SK-N-SH treated with all-trans-retinoic acid at 6 μM for 48 hours (cell line): ENCODE data around the gene C15orf62.

Experiments used
- ATAC-seq: fragments of 200-7000 bp; cut with Tn5 transposase; 3 replicates; pipeline ENCODE4 v1.9.1; 2020; ENCODE audit warnings: mild to moderate bottlenecking, moderate library complexity
- ARNTL ChIP-seq: fragments of 450-650 bp; formaldehyde crosslinking; IDR thresholded peaks from 2 replicates; pipeline ENCODE4 v1.5.0; 2020; ENCODE audit warnings: low read depth, mild to moderate bottlenecking, moderate library complexity, borderline replicate concordance
- BACH2 ChIP-seq: fragments of 250-450 bp; sonication (Bioruptor Pico); IDR thresholded peaks from 2 replicates; pipeline ENCODE4 v1.9.0; 2021; ENCODE audit warnings: mild to moderate bottlenecking, borderline replicate concordance
- ESRRG ChIP-seq: fragments of 250-450 bp; sonication (Bioruptor Pico); IDR thresholded peaks from 2 replicates; pipeline ENCODE4 v1.6.1; 2021; ENCODE audit warnings: mild to moderate bottlenecking
- GLIS3 ChIP-seq: fragments of 250-450 bp; sonication (Bioruptor Pico); IDR thresholded peaks from 2 replicates; pipeline ENCODE4 v1.5.0; 2020; ENCODE audit warnings: mild to moderate bottlenecking, moderate library complexity
- ISL1 ChIP-seq: fragments of 250-450 bp; sonication (Bioruptor Pico); IDR thresholded peaks from 2 replicates; pipeline ENCODE4 v2.1.2; 2022; ENCODE audit warnings: mild to moderate bottlenecking, moderate library complexity
- OSR1 ChIP-seq: fragments of 250-450 bp; sonication (Bioruptor Pico); IDR thresholded peaks from 2 replicates; pipeline ENCODE4 v1.8.0; 2022; ENCODE audit warnings: moderate library complexity, mild to moderate bottlenecking, inconsistent platforms
- PATZ1 ChIP-seq: fragments of 250-450 bp; sonication (Bioruptor Pico); IDR thresholded peaks from 2 replicates; pipeline ENCODE4 v1.8.0; 2020; ENCODE audit warnings: mild to moderate bottlenecking, moderate library complexity, borderline replicate concordance
- POU6F1 ChIP-seq: fragments of 250-450 bp; sonication (Bioruptor Pico); IDR thresholded peaks from 2 replicates; pipeline ENCODE4 v1.8.0; 2021; ENCODE audit warnings: low read depth, mild to moderate bottlenecking, moderate library complexity, borderline replicate concordance
- PPARA ChIP-seq: fragments of 250-450 bp; sonication (Bioruptor Pico); IDR thresholded peaks from 2 replicates; pipeline ENCODE4 v1.5.0; 2020; ENCODE audit warnings: mild to moderate bottlenecking, borderline replicate concordance
- SNAI2 ChIP-seq: fragments of 250-450 bp; sonication (Bioruptor Pico); IDR thresholded peaks from 2 replicates; pipeline ENCODE4 v1.5.0; 2020; ENCODE audit warnings: mild to moderate bottlenecking, moderate library complexity
- TCF4 ChIP-seq: fragments of 250-450 bp; sonication (Bioruptor Pico); IDR thresholded peaks from 2 replicates; pipeline ENCODE4 v1.8.0; 2021; ENCODE audit warnings: mild to moderate bottlenecking, moderate library complexity, borderline replicate concordance
- TSHZ2 ChIP-seq: fragments of 250-450 bp; sonication (Bioruptor Pico); IDR thresholded peaks from 2 replicates; pipeline ENCODE4 v1.5.0; 2020; ENCODE audit warnings: mild to moderate bottlenecking, moderate library complexity
- ZC3H10 ChIP-seq: fragments of 250-450 bp; sonication (Bioruptor Pico); IDR thresholded peaks from 2 replicates; pipeline ENCODE4 v1.5.1; 2021; ENCODE audit warnings: mild to moderate bottlenecking, moderate library complexity
- ZFP3 ChIP-seq: fragments of 250-450 bp; sonication (Bioruptor Pico); IDR thresholded peaks from 2 replicates; pipeline ENCODE4 v1.5.0; 2020; ENCODE audit warnings: mild to moderate bottlenecking, moderate library complexity
- ZFP30 ChIP-seq: fragments of 450-650 bp; formaldehyde crosslinking; IDR thresholded peaks from 2 replicates; pipeline ENCODE4 v1.5.0; 2022; ENCODE audit warnings: mild to moderate bottlenecking, moderate library complexity
- ZNF565 ChIP-seq: fragments of 450-650 bp; formaldehyde crosslinking; conservative IDR thresholded peaks from 2 replicates; pipeline ENCODE4 v1.5.0; 2020; ENCODE audit warnings: low read depth, mild to moderate bottlenecking, moderate library complexity
- ZNF70 ChIP-seq: fragments of 450-650 bp; formaldehyde crosslinking; IDR thresholded peaks from 2 replicates; pipeline ENCODE4 v1.5.0; 2020; ENCODE audit warnings: mild to moderate bottlenecking, moderate library complexity
- ZNF8 ChIP-seq: fragments of 450-650 bp; formaldehyde crosslinking; IDR thresholded peaks from 2 replicates; pipeline ENCODE4 v1.5.0; 2020; ENCODE audit warnings: mild to moderate bottlenecking, moderate library complexity
- TF ChIP-seq, protein P1 (sequence below): fragments of 250-450 bp; sonication (Bioruptor Pico); IDR thresholded peaks from 2 replicates; pipeline ENCODE4 v1.5.1; 2021; ENCODE audit warnings: mild to moderate bottlenecking, moderate library complexity

Gene C15orf62

DNA sequence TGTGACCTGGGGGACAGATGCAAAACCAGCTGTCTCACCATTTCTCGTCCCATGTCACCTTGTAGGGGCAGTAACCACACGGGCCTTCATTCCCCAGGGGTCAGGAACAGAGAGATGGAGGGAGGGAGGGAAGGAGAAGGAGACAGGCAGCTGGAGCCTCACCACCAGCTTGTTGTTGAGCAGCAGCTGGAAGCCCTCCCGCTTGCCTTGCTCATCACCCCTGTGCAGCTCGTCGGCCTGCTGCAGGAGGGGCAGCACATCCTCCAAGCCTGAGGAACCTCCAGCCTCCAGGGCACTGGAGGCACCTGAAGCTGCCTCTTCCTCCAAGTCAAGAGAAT lies 25.0 kb upstream of the C15orf62 start:
- no peak for TF ChIP-seq ARNTL (CRISPR knock-in tag)
- no peak for TF ChIP-seq ZNF8
- TF ChIP-seq SNAI2, result no peak
- no peak for TF ChIP-seq GLIS3 (CRISPR knock-in tag)
- no peak for TF ChIP-seq ZFP30
- no peak for TF ChIP-seq ZFP3 (CRISPR knock-in tag)
- no peak for TF ChIP-seq ZNF565 (CRISPR knock-in tag)
- no peak for TF ChIP-seq ISL1 (CRISPR knock-in tag)
- TF ChIP-seq ZC3H10 (CRISPR knock-in tag), result no peak
- ATAC-seq, result no peak

DNA sequence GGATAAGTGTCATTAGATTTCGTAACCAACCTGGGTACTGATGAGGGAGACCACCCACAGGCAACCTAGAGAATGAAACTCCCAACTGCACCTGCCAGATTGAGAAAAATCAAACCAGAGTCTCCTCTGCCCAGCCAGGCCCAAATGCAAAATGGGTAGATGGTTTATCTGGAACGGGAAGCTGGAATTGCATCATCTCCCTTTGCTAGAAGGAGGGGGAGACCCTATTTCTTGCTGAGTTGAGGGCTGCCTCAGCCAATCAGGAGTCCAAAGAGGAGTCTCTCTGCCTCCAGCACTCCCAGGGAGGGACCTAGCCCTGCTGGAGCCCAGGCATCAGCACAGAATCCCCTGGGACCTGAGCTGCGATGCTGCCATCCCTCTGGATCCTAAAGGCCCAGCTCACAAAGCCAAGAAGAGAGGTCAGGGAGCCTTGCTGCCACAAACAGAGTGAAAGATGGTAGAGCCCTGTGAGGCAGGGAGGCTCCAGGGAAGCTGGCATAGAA lies 22.8 kb upstream of the C15orf62 start:
- ATAC-seq, result no peak
- TF ChIP-seq, protein P1, sequence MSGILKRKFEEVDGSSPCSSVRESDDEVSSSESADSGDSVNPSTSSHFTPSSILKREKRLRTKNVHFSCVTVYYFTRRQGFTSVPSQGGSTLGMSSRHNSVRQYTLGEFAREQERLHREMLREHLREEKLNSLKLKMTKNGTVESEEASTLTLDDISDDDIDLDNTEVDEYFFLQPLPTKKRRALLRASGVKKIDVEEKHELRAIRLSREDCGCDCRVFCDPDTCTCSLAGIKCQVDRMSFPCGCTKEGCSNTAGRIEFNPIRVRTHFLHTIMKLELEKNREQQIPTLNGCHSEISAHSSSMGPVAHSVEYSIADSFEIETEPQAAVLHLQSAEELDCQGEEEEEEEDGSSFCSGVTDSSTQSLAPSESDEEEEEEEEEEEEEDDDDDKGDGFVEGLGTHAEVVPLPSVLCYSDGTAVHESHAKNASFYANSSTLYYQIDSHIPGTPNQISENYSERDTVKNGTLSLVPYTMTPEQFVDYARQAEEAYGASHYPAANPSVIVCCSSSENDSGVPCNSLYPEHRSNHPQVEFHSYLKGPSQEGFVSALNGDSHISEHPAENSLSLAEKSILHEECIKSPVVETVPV (CRISPR knock-in tag), result no peak

- ATAC-seq, result no peak
- TF ChIP-seq ZC3H10 (CRISPR knock-in tag), result no peak
- TF ChIP-seq OSR1 (CRISPR knock-in tag), result no peak
- no peak for TF ChIP-seq ZFP30
- TF ChIP-seq ZNF8, result no peak
- TF ChIP-seq ZNF70 (CRISPR knock-in tag), result no peak
Observed at GRCh38 chr15:40747685-40748631, 21.8 kb upstream of the C15orf62 start.

- no peak for TF ChIP-seq POU6F1 (CRISPR knock-in tag)
- TF ChIP-seq ARNTL (CRISPR knock-in tag), result no peak
- no peak for TF ChIP-seq PPARA (CRISPR knock-in tag)
- TF ChIP-seq ESRRG (CRISPR knock-in tag), result no peak
- TF ChIP-seq ZFP30, result no peak
- no peak for TF ChIP-seq TSHZ2
- TF ChIP-seq TCF4 (CRISPR knock-in tag), result no peak
- TF ChIP-seq ZNF565 (CRISPR knock-in tag), result no peak
- TF ChIP-seq OSR1 (CRISPR knock-in tag), result no peak
- no peak for TF ChIP-seq BACH2 (CRISPR knock-in tag)
- no peak for TF ChIP-seq PATZ1 (CRISPR knock-in tag)
- TF ChIP-seq ZFP3 (CRISPR knock-in tag), result no peak
- TF ChIP-seq, all 23 proteins: peak for 0
Observed at GRCh38 chr15:40749151-40749630, 20.6 kb upstream of the C15orf62 start.

More at GRCh38 chr15:40749151-40749630, 20.6 kb upstream of the C15orf62 start:
- no peak for ATAC-seq
